ENCODE data around the gene JADE1. TPM values are rescaled to one million over a fixed set of nuclear protein-coding genes. Genes with fewer than 3 reads are reported as not detected.

Gene JADE1
- total RNA-seq, result 46.5 TPM

DNA sequence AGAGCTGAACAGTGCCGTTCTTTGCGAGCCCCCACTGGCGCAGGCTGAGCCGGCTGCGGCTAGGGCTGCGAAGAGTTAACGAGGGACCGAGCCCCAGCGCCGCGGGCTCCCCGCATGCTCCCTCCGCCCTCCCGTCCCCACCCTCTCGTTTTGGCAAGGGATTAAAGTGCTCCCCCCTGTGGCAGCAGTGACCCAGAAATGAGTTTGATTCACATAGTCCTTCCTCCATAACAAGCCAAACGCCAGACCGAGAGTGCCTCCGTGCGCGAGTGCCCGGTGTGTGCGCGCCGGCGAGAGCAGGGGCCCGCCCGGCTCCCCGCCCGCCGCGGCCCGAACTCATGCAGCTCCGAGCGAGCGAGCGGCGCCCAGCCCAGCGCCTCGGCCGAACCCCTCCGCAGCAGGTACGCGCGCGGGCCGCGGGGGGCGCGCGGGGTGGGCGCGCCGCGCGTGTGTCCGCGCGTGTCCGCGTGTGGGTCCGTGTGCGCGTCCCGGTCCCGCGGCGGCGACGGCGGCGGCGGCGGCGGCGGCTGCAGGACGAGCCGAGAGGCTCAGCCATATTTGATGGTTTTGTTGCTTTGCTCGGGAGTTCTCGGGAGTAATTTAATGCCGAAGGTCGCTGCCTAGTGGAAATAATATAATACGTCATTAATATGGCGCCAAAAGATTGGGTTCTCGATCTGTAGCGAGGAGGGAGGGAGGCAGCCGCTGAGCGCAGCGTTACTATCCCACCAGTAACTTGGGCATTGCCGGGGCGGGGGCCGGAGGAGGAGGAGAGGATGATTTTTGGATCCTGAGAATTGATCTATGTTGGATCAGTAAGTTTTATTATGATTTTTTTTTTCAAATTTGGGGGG is at the start of gene JADE1:
Gene JADE1 (plus strand): TSS at position 224 of the 854 bp plus-strand sequence. CDS start 22,059 bp downstream, outside the sequence.

All from camera-type eye (tissue), 1 donor.